ENCODE data around the gene ST7. TPM values are rescaled to one million over a fixed set of nuclear protein-coding genes. Genes with fewer than 3 reads are reported as not detected.

ST7 gene
- total and polyA plus RNA-seq, 2 of the 13 experiments (the other 11 are each of a cell fraction or from before 2014, with no cell fraction given): 17.3 to 23.5 TPM

- TF ChIP-seq ZBTB39 (CRISPR knock-in tag; IDR thresholded peaks at IDR 0.05) (no peak), ZNF710 (CRISPR knock-in tag; IDR thresholded peaks at IDR 0.05; ENCODE audit: borderline replicate concordance) (no peak)
Measured at GRCh38 chr7:117250245-117250644, 296.9 kb downstream of the ST7 start (continued).

- ChIA-PET CTCF (ENCODE audit: low intra/inter-chr PET ratio, low total read pairs) (no interaction called here), POLR2A (no interaction called here)
- no TSS peak for BruUV-seq (replicated peaks)
Measured at GRCh38 chr7:117250801-117251200, 297.5 kb downstream of the ST7 start.

More at GRCh38 chr7:117250801-117251200, 297.5 kb downstream of the ST7 start:
- DNase-seq (ENCODE audit: low spot score) (no peak), FAIRE-seq (no peak), ATAC-seq (no peak)
- Histone ChIP-seq H4K20me1 (ENCODE audit: insufficient read depth, low read length) (no peaks in the 10 kb centered on the region), H3K4me2 (ENCODE audit: low read depth, low read length) (no peak overlapping the region), H2AFZ (ENCODE audit: low read length) (no peak overlapping the region), H3K9ac (ENCODE audit: insufficient read depth, low read depth, low read length) (no peak overlapping the region), H3K4me3 (replicated peaks in 1 of 3; ENCODE audit: insufficient read depth in 1 of 3, low read depth in 2 of 3, low read length in 3 of 3) (no peak overlapping the region), H3K79me2 (ENCODE audit: insufficient read depth, low read length) (no peaks in the 10 kb centered on the region), H3K4me1 (ENCODE audit: insufficient read depth, low read length) (no peaks in the 10 kb centered on the region), H3K36me3 (replicated peaks in 1 of 2; ENCODE audit: control insufficient read depth in 1 of 2, insufficient read depth in 2 of 2, low read length in 2 of 2) (no peaks in the 10 kb centered on the region), H3K27ac (ENCODE audit: extremely low read length, insufficient read depth, low read length) (no peak overlapping the region), H3K9me3 (ENCODE audit: low read length) (no peaks in the 10 kb centered on the region), H3K27me3 (ENCODE audit: control insufficient read depth in 1 of 2, insufficient read depth in 2 of 2, low read length in 2 of 2) (peaks cover 0 to 6% of the 10 kb centered on the region in 2 experiments; a peak in 2 of 5 replicates)
- 1% methylated on average over 4 of the region's 4 CpGs for WGBS (ENCODE audit: low lambda C conversion rate)
- TF ChIP-seq ERF (CRISPR knock-in tag; IDR thresholded peaks at IDR 0.05): no peak
- no peak for TF ChIP-seq ZMYM4 (CRISPR knock-in tag; IDR thresholded peaks at IDR 0.05)
- no peak for TF ChIP-seq TGIF2 (CRISPR knock-in tag; IDR thresholded peaks at IDR 0.05)
- TF ChIP-seq ZNF253 (CRISPR knock-in tag; IDR thresholded peaks at IDR 0.05; ENCODE audit: borderline replicate concordance): no peak
- no peak for TF ChIP-seq MTF2 (CRISPR knock-in tag; IDR thresholded peaks at IDR 0.05; ENCODE audit: borderline replicate concordance)
- no peak for TF ChIP-seq ZBTB33 (CRISPR knock-in tag; IDR thresholded peaks at IDR 0.05)
- TF ChIP-seq RCOR2 (CRISPR knock-in tag; IDR thresholded peaks at IDR 0.05): no peak
- no peak for TF ChIP-seq ZMYM2 (CRISPR knock-in tag; IDR thresholded peaks at IDR 0.05)
- TF ChIP-seq GPBP1L1 (CRISPR knock-in tag; IDR thresholded peaks at IDR 0.05): no peak
- TF ChIP-seq ZBTB7B (CRISPR knock-in tag; IDR thresholded peaks at IDR 0.05): no peak
- TF ChIP-seq MEF2D (CRISPR knock-in tag; IDR thresholded peaks at IDR 0.05): no peak
- TF ChIP-seq ZBTB14 (CRISPR knock-in tag; IDR thresholded peaks at IDR 0.05): no peak
- intact Hi-C loops (cut with micrococcal nuclease; ENCODE audit: unreplicated experiment): loop anchor here (10.0 kb wide), 1 partner anchor 84 kb away; no protein-coding TSS in a partner anchor
- in situ Hi-C loops (cut with HindIII; ENCODE audit: extremely low pct_ligation_motif_present, low pct_unique_long_range_greater_than_20kb): no loop called here
